PC-3 (cell line): ENCODE data around the gene TRRAP.

Experiments used
- EZH2 ChIP-seq: fragments of 300-600 bp; sonication (generic); IDR thresholded peaks from one replicate; pipeline ENCODE4 v1.6.1; 2017; ENCODE audit warnings: antibody characterized with exemption, mild to moderate bottlenecking, low read length; ENCODE audit not compliant: unreplicated experiment
- EZH2phosphoT487 ChIP-seq: fragments of 300-600 bp; sonication (generic); IDR thresholded peaks from 2 replicates; pipeline ENCODE4 v1.6.1; 2018; ENCODE audit warnings: mild to moderate bottlenecking, antibody characterized with exemption, low read length, borderline replicate concordance
- TF ChIP-seq, protein P1 (sequence below): fragments of 300-600 bp; sonication (generic); conservative IDR thresholded peaks from 2 replicates; pipeline ENCODE4 v1.5.1; 2017; ENCODE audit warnings: antibody characterized with exemption, low read depth, mild to moderate bottlenecking, low read length

- TF ChIP-seq, protein P1, sequence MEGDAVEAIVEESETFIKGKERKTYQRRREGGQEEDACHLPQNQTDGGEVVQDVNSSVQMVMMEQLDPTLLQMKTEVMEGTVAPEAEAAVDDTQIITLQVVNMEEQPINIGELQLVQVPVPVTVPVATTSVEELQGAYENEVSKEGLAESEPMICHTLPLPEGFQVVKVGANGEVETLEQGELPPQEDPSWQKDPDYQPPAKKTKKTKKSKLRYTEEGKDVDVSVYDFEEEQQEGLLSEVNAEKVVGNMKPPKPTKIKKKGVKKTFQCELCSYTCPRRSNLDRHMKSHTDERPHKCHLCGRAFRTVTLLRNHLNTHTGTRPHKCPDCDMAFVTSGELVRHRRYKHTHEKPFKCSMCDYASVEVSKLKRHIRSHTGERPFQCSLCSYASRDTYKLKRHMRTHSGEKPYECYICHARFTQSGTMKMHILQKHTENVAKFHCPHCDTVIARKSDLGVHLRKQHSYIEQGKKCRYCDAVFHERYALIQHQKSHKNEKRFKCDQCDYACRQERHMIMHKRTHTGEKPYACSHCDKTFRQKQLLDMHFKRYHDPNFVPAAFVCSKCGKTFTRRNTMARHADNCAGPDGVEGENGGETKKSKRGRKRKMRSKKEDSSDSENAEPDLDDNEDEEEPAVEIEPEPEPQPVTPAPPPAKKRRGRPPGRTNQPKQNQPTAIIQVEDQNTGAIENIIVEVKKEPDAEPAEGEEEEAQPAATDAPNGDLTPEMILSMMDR = no peak
- TF ChIP-seq EZH2phosphoT487 = no peak
- no peak for TF ChIP-seq EZH2
Measured at GRCh38 chr7:98852826-98853225, 25.5 kb upstream of the TRRAP start.
